Erythroblast (primary cell): ENCODE measurements around the gene TMEM190.

Experiments
- GATA1 ChIP-seq: IDR thresholded peaks from 2 replicates; pipeline ENCODE4 v1.6.1; 2011; ENCODE audit warnings: low read depth, mild to moderate bottlenecking, control low read depth, low read length, moderate library complexity
- POLR2A ChIP-seq: IDR thresholded peaks from 2 replicates; pipeline ENCODE4 v1.6.1; 2011; ENCODE audit warnings: mild to moderate bottlenecking, low read length

GRCh38 chr19:55358943-55359908 is 17.4 kb upstream of the TMEM190 start:
- TF ChIP-seq POLR2A (no peak), GATA1 (no peak)
